H9 (cell line): ENCODE results near the gene TLL2. TPM values are rescaled to one million over a fixed set of nuclear protein-coding genes. Genes with fewer than 3 reads are reported as not detected.
A peak's percentile ranks its signal among the peaks of the same experiment; 100 is the strongest.

Experiments
- DNase-seq: peaks from one replicate; pipeline ENCODE4 v3.0.0-alpha.2; 2017
- H2AFZ ChIP-seq: one replicate; pipeline ENCODE4 v1.6.1; 2013; ENCODE audit warnings: mild to moderate bottlenecking, low read length, control low read depth, moderate library complexity
- H2AK5ac ChIP-seq: 2 replicates; pipeline ENCODE4 v1.6.1; 2013; ENCODE audit warnings: low read length, control low read depth, mixed read lengths; ENCODE audit not compliant: insufficient read length
- H2BK120ac ChIP-seq: one replicate; pipeline ENCODE4 v1.6.1; 2013; ENCODE audit warnings: low read depth, mild to moderate bottlenecking, low read length, control low read depth, inconsistent platforms; ENCODE audit not compliant: poor library complexity, severe bottlenecking
- H2BK12ac ChIP-seq: 2 replicates; pipeline ENCODE4 v1.6.1; 2013; ENCODE audit warnings: low read length, control low read depth, mixed read lengths, low read depth; ENCODE audit not compliant: insufficient read length
- H2BK15ac ChIP-seq: 2 replicates; pipeline ENCODE4 v1.6.1; 2013; ENCODE audit warnings: low read depth, low read length, control low read depth
- H2BK20ac ChIP-seq: one replicate; pipeline ENCODE4 v1.6.1; 2013; ENCODE audit warnings: low read depth, mild to moderate bottlenecking, low read length, control low read depth, inconsistent platforms; ENCODE audit not compliant: poor library complexity, severe bottlenecking
- H2BK5ac ChIP-seq: 2 replicates; pipeline ENCODE4 v1.6.1; 2013; ENCODE audit warnings: low read length, control low read depth, mixed read lengths; ENCODE audit not compliant: insufficient read length
- H3K14ac ChIP-seq: 2 replicates; pipeline ENCODE4 v1.6.1; 2013; ENCODE audit warnings: low read length, control low read depth; ENCODE audit not compliant: insufficient read depth
- H3K18ac ChIP-seq: 2 replicates; pipeline ENCODE4 v1.6.1; 2013; ENCODE audit warnings: low read depth, mild to moderate bottlenecking, mixed read lengths, low read length, control low read depth; ENCODE audit not compliant: insufficient read length
- H3K23ac ChIP-seq: 2 replicates; pipeline ENCODE4 v1.6.1; 2013; ENCODE audit warnings: low read length, control low read depth, mixed read lengths, low read depth; ENCODE audit not compliant: insufficient read length
- H3K23me2 ChIP-seq: 2 replicates; pipeline ENCODE4 v1.6.1; 2013; ENCODE audit warnings: low read depth, mild to moderate bottlenecking, mixed read lengths, low read length, control low read depth; ENCODE audit not compliant: insufficient read length, poor library complexity, severe bottlenecking
- H3K27ac ChIP-seq: 2 replicates; pipeline ENCODE4 v1.5.1; 2013; ENCODE audit warnings: low read length, control low read depth, mixed read lengths, low read depth; ENCODE audit not compliant: insufficient read length
- H3K27me3 ChIP-seq: 2 replicates; pipeline ENCODE4 v1.6.1; 2013; ENCODE audit warnings: low read length, control low read depth, inconsistent platforms; ENCODE audit not compliant: insufficient read depth
- H3K4ac ChIP-seq: 2 replicates; pipeline ENCODE4 v1.6.1; 2013; ENCODE audit warnings: low read depth, mild to moderate bottlenecking, control low read depth, inconsistent platforms, low read length, moderate library complexity
- H3K4me1 ChIP-seq: 2 replicates; pipeline ENCODE4 v1.6.1; 2013; ENCODE audit warnings: low read length, control low read depth, inconsistent platforms; ENCODE audit not compliant: insufficient read depth
- H3K4me2 ChIP-seq: 2 replicates; pipeline ENCODE4 v1.6.1; 2013; ENCODE audit warnings: low read length, control low read depth, mixed read lengths; ENCODE audit not compliant: insufficient read length, insufficient read depth
- H3K56ac ChIP-seq: 2 replicates; pipeline ENCODE4 v1.6.1; 2013; ENCODE audit warnings: low read depth, mild to moderate bottlenecking, mixed read lengths, low read length, control low read depth; ENCODE audit not compliant: insufficient read length
- H3K79me1 ChIP-seq: 2 replicates; pipeline ENCODE4 v1.6.1; 2013; ENCODE audit warnings: low read depth, mild to moderate bottlenecking, moderate library complexity, low read length, control low read depth, inconsistent platforms; ENCODE audit not compliant: insufficient read depth, poor library complexity, severe bottlenecking
- H3K79me2 ChIP-seq: 2 replicates; pipeline ENCODE4 v1.6.1; 2013; ENCODE audit warnings: low read length, control low read depth, inconsistent platforms; ENCODE audit not compliant: insufficient read depth
- H3K9ac ChIP-seq: 2 replicates; pipeline ENCODE4 v1.6.1; 2013; ENCODE audit warnings: low read length, control low read depth, mixed read lengths; ENCODE audit not compliant: insufficient read length; ENCODE audit errors: extremely low read depth
- H3K9me3 ChIP-seq: one replicate; pipeline ENCODE4 v1.6.1; 2013; ENCODE audit warnings: low read depth, low read length, inconsistent platforms; ENCODE audit not compliant: control insufficient read depth
- H3T11ph ChIP-seq: one replicate; pipeline ENCODE4 v1.6.1; 2013; ENCODE audit warnings: mild to moderate bottlenecking, low read length, control low read depth, inconsistent platforms
- H4K20me1 ChIP-seq: one replicate; pipeline ENCODE4 v1.6.1; 2013; ENCODE audit not compliant: control insufficient read depth, insufficient read length, insufficient read depth
- H4K5ac ChIP-seq: 2 replicates; pipeline ENCODE4 v1.6.1; 2013; ENCODE audit warnings: low read depth, mild to moderate bottlenecking, mixed read lengths, low read length, control low read depth; ENCODE audit not compliant: insufficient read length
- H4K8ac ChIP-seq: replicated peaks from 2 replicates; pipeline ENCODE4 v1.6.1; 2013; ENCODE audit warnings: low read length, control low read depth, mixed read lengths, low read depth; ENCODE audit not compliant: insufficient read length
- H4K91ac ChIP-seq: 2 replicates; pipeline ENCODE4 v1.6.1; 2013; ENCODE audit warnings: low read depth, mild to moderate bottlenecking, moderate library complexity, mixed read lengths, low read length, control low read depth; ENCODE audit not compliant: insufficient read length
- H3K27ac Mint-ChIP-seq, 3 experiments: 2 replicates in 2 of 3; 3 replicates in 1 of 3; pipeline ENCODE4 v1.8.0; 2020 to 2021; ENCODE audit warnings: mixed read lengths in 3 of 3, mild to moderate bottlenecking in 1 of 3, moderate library complexity in 1 of 3
- H3K27me3 Mint-ChIP-seq: 2 replicates; pipeline ENCODE4 v1.8.0; 2021; ENCODE audit warnings: low read depth, mild to moderate bottlenecking, moderate library complexity, mixed read lengths
- H3K36me3 Mint-ChIP-seq, 3 experiments: 2 replicates in 2 of 3; 3 replicates in 1 of 3; pipeline ENCODE4 v1.8.0; 2020 to 2021; ENCODE audit warnings: low read depth in 3 of 3, mixed read lengths in 3 of 3; ENCODE audit not compliant: insufficient read depth in 1 of 3
- H3K4me1 Mint-ChIP-seq, 2 experiments: 2 replicates each; pipeline ENCODE4 v1.8.0; 2020; ENCODE audit warnings: mixed read lengths in 2 of 2
- H3K4me3 Mint-ChIP-seq, 2 experiments: 2 replicates in 1 of 2; 3 replicates in 1 of 2; pipeline ENCODE4 v1.8.0; 2020 to 2021; ENCODE audit warnings: mild to moderate bottlenecking in 2 of 2, mixed read lengths in 2 of 2, moderate library complexity in 1 of 2
- H3K9me3 Mint-ChIP-seq, 2 experiments: 2 replicates in 1 of 2; 3 replicates in 1 of 2; pipeline ENCODE4 v1.8.0; 2020; ENCODE audit warnings: mild to moderate bottlenecking in 2 of 2, mixed read lengths in 2 of 2, moderate library complexity in 1 of 2
- WGBS: extraction: QIAGEN DNeasy Blood & Tissue Kit; methylation state at CpG from one replicate; pipeline ENCODE4 v1.1.7; 2013; ENCODE audit warnings: missing lambda C conversion rate, low lambda C conversion rate, mixed read lengths; ENCODE audit not compliant: insufficient read length; ENCODE audit errors: extremely low coverage; 5-methylcytosine and 5-hydroxymethylcytosine counted together
- total RNA-seq: library from RNA; stranded (reverse); gene quantifications from 2 replicates; pipeline ENCODE4 v1.2.1, GENCODE V29; 2021
- TF ChIP-seq, protein P1 (sequence below): fragments of 200-600 bp; sonication (generic); conservative IDR thresholded peaks from 3 replicates; pipeline ENCODE4 v1.8.0; 2021; ENCODE audit warnings: antibody characterized with exemption, mild to moderate bottlenecking

Gene TLL2
- total RNA-seq, 1 experiment from 2014 or later: 1.4 TPM

DNA sequence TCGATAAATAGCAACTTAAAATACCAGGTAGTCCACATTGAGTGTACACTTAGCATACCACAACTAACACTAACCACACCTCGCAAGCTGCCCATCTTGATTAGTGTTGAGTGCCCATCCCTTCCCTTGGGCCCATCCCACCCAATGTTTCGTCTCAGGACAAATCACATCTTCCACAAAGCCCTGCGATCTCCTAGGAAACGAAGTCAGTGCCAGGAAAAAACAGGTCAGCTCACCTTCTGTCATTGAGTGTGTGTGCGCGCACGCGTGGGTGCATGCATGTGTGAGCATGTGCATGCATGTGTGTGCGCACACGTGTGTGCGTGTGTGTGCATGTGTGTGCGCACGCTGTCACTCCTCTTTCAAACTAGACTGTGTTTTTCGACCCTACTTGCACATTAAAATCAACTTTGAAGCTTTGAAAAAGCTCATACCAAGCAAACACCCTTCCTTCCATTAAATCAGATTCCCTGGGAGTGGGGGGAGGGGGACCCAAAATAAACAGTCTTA lies 106.1 kb downstream of the TLL2 start:
- Histone ChIP-seq H3K9ac (no peak overlapping the region), H4K8ac (peak overlapping the region; percentile 61), H2BK12ac (no peak overlapping the region), H4K5ac (no peak overlapping the region), H3K4me1 (no peaks in the 10 kb centered on the region), H4K20me1 (no peaks in the 10 kb centered on the region), H4K91ac (no peak overlapping the region), H2BK5ac (no peak overlapping the region), H2AFZ (no peak overlapping the region), H3K79me1 (no peaks in the 10 kb centered on the region), H3K23ac (no peak overlapping the region), H2BK15ac (no peak overlapping the region), H3K56ac (no peak overlapping the region), H2BK20ac (no peak overlapping the region), H3K27ac (no peak overlapping the region), H3T11ph (no peak overlapping the region), H3K4me2 (no peak overlapping the region), H3K18ac (no peak overlapping the region), H2AK5ac (no peak overlapping the region), H3K4ac (no peak overlapping the region), H3K79me2 (no peaks in the 10 kb centered on the region), H3K9me3 (no peaks in the 10 kb centered on the region), H3K23me2 (no peaks in the 10 kb centered on the region), H2BK120ac (no peak overlapping the region), H3K27me3 (no peaks in the 10 kb centered on the region), H3K14ac (no peak overlapping the region)
- H3K4me1 Mint-ChIP-seq: no peaks in the 10 kb centered on the region; a peak in 1 of 4 replicates
- peak; percentile 3 for DNase-seq
- no peaks in the 10 kb centered on the region for H3K9me3 Mint-ChIP-seq
- H3K27me3 Mint-ChIP-seq: no peaks in the 10 kb centered on the region; the same call in 1 of the 2 replicates
- H3K4me3 Mint-ChIP-seq: no peak overlapping the region
- no peak overlapping the region for H3K27ac Mint-ChIP-seq
- TF ChIP-seq, protein P1, sequence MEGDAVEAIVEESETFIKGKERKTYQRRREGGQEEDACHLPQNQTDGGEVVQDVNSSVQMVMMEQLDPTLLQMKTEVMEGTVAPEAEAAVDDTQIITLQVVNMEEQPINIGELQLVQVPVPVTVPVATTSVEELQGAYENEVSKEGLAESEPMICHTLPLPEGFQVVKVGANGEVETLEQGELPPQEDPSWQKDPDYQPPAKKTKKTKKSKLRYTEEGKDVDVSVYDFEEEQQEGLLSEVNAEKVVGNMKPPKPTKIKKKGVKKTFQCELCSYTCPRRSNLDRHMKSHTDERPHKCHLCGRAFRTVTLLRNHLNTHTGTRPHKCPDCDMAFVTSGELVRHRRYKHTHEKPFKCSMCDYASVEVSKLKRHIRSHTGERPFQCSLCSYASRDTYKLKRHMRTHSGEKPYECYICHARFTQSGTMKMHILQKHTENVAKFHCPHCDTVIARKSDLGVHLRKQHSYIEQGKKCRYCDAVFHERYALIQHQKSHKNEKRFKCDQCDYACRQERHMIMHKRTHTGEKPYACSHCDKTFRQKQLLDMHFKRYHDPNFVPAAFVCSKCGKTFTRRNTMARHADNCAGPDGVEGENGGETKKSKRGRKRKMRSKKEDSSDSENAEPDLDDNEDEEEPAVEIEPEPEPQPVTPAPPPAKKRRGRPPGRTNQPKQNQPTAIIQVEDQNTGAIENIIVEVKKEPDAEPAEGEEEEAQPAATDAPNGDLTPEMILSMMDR: no peak
- no CpG with 5 or more reads among the region's 15 CpGs for WGBS
- no peaks in the 10 kb centered on the region; a peak in 2 of 7 replicates for H3K36me3 Mint-ChIP-seq
